OCI-LY1 (cell line): ENCODE measurements around the gene CFAP20DC.

ENCODE experiments used
- H2AFZ ChIP-seq: fragments of 200-600 bp; sonication (generic), shearing (Covaris generic); 2 replicates; pipeline ENCODE4 v1.6.0; 2014; ENCODE audit warnings: antibody characterized with exemption, mild to moderate bottlenecking, low read length
- H3F3A ChIP-seq: fragments of 200-600 bp; sonication (generic), shearing (Covaris generic); 2 replicates; pipeline ENCODE4 v1.6.0; 2014; ENCODE audit warnings: mild to moderate bottlenecking, antibody characterized with exemption, low read length, moderate library complexity; ENCODE audit not compliant: insufficient read depth
- H3K27ac ChIP-seq: fragments of 200-600 bp; sonication (generic); 2 replicates; pipeline ENCODE4 v1.5.1; 2014; ENCODE audit warnings: low read length, mixed run types, mild to moderate bottlenecking, low read depth; ENCODE audit not compliant: poor library complexity, severe bottlenecking
- H3K27me3 ChIP-seq: fragments of 200-600 bp; sonication (generic); 2 replicates; pipeline ENCODE4 v1.6.0; 2014; ENCODE audit warnings: antibody characterized with exemption, mild to moderate bottlenecking, low read length, moderate library complexity; ENCODE audit not compliant: insufficient read depth
- H3K36me3 ChIP-seq: fragments of 200-600 bp; sonication (generic); 2 replicates; pipeline ENCODE4 v1.6.1; 2014; ENCODE audit warnings: mild to moderate bottlenecking, antibody characterized with exemption, low read length, moderate library complexity, mixed read lengths; ENCODE audit not compliant: insufficient read depth
- H3K4me1 ChIP-seq: fragments of 200-600 bp; sonication (generic); 2 replicates; pipeline ENCODE4 v1.5.1; 2014; ENCODE audit warnings: mild to moderate bottlenecking, low read length, moderate library complexity; ENCODE audit not compliant: insufficient read depth, severe bottlenecking
- H3K4me2 ChIP-seq: fragments of 200-600 bp; sonication (generic), shearing (Covaris generic); 2 replicates; pipeline ENCODE4 v1.6.1; 2014; ENCODE audit warnings: low read length
- H3K4me3 ChIP-seq: fragments of 200-600 bp; sonication (generic); 2 replicates; pipeline ENCODE4 v1.5.1; 2014; ENCODE audit warnings: low read length, low read depth, mild to moderate bottlenecking, mixed read lengths; ENCODE audit not compliant: poor library complexity, severe bottlenecking
- H3K79me2 ChIP-seq: fragments of 200-600 bp; shearing (Covaris generic); 2 replicates; pipeline ENCODE4 v1.6.1; 2016; ENCODE audit warnings: mixed run types, low read length, mixed read lengths; ENCODE audit not compliant: insufficient read depth
- H3K9ac ChIP-seq: fragments of 200-600 bp; sonication (generic), shearing (Covaris generic); 2 replicates; pipeline ENCODE4 v1.6.1; 2014; ENCODE audit warnings: mild to moderate bottlenecking, low read length, mixed read lengths
- H3K9me2 ChIP-seq: fragments of 200-600 bp; sonication (generic), shearing (Covaris generic); 2 replicates; pipeline ENCODE4 v1.6.1; 2014; ENCODE audit warnings: low read depth, mild to moderate bottlenecking, low read length, mixed read lengths
- H3K9me3 ChIP-seq: fragments of 200-600 bp; shearing (Covaris generic); 2 replicates; pipeline ENCODE4 v1.6.1; 2014; ENCODE audit warnings: low read length, mixed read lengths
- H4K20me1 ChIP-seq: fragments of 200-600 bp; sonication (generic), shearing (Covaris generic); 2 replicates; pipeline ENCODE4 v1.6.0; 2016; ENCODE audit warnings: mild to moderate bottlenecking, low read length; ENCODE audit not compliant: insufficient read depth
- EZH2 ChIP-seq: fragments of 200-600 bp; sonication (generic), shearing (Covaris generic); IDR thresholded peaks from 2 replicates; pipeline ENCODE4 v1.8.0; 2017; ENCODE audit warnings: borderline replicate concordance, mixed run types, mild to moderate bottlenecking, antibody characterized with exemption, low read length, moderate library complexity, mixed read lengths
- TF ChIP-seq, protein P1 (sequence below): fragments of 200-600 bp; sonication (generic), shearing (Covaris generic); IDR thresholded peaks from 2 replicates; pipeline ENCODE4 v1.5.1; 2017; ENCODE audit warnings: mild to moderate bottlenecking, antibody characterized with exemption, low read length, moderate library complexity, mixed read lengths

The CFAP20DC gene

DNA sequence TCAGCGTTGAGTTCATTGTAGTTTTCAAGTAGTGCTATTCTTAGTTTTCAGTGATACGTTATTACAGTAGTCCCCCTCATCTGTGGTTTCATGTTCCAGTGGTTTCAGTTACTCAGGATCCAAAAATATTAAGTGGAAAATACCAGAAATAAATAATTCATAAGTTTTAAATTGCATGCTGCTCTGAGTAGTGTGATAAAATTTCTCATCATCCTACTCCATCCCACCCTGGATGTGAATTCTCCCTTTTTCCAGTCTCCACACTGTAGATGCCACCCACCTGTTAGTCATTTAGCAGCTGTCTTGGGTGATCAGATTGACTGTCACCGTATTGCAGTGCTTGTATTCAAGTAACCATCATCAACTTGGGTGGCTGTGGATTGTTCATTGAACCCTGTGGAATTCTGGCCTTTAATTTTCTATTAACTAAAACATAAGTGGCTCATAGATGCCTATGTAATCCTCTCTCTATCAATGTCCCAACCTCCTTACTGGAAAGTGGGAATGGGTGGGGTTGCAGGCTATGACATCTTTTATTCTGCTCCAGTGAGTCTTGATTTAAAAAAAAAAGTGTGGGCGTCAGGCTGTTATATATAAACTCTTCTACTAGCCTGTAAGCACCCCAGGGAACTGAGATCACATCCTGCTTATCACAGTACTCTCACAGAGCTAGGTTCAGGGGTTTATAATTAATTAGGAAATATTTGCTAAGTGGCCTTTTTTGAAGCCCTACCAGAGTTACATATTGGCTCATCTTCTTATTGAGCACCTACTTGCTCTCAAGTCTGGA lies 97.5 kb downstream of the CFAP20DC start:
- Histone ChIP-seq H3K79me2 (no peaks in the 10 kb centered on the region), H3K9ac (no peak overlapping the region)

DNA sequence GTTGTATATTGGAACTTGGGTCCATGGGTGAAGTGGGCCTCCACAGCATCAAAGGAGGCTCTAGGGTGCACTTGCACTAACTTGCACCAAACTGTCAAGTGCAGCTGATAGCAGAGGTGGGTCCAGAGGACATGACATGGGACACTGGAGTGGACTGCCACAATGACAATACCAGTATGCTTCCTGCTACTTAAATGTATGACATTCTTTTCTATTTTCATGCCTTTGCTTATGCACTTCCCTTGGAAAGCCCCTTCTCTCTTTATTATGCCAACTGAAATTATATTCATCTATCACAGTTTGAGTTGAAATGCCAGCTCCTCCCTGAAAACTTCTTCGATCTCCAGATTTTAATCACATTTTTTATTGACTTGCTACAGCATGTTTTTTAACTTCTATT lies 101.8 kb downstream of the CFAP20DC start:
- no peak overlapping the region for H3K27ac ChIP-seq
- no peaks in the 10 kb centered on the region for H3K9me2 ChIP-seq
- no peaks in the 10 kb centered on the region for H3K9me3 ChIP-seq
- H3K27me3 ChIP-seq = no peaks in the 10 kb centered on the region
- no peak overlapping the region for H3K4me3 ChIP-seq
- H3K4me1 ChIP-seq = no peaks in the 10 kb centered on the region
- no peaks in the 10 kb centered on the region for H3K79me2 ChIP-seq
- TF ChIP-seq EZH2 = no peak
- no peaks in the 10 kb centered on the region for H3K36me3 ChIP-seq
- no peak overlapping the region for H3K9ac ChIP-seq
- H3K4me2 ChIP-seq = no peak overlapping the region
- H4K20me1 ChIP-seq = no peaks in the 10 kb centered on the region
- no peak overlapping the region for H2AFZ ChIP-seq
- H3F3A ChIP-seq = no peaks in the 10 kb centered on the region

More for the DNA sequence above, 97.5 kb downstream of the CFAP20DC start:
- no peak overlapping the region for H3K4me3 ChIP-seq
- H3F3A ChIP-seq = no peaks in the 10 kb centered on the region
- no peak overlapping the region for H2AFZ ChIP-seq
- no peaks in the 10 kb centered on the region for H3K9me3 ChIP-seq
- H4K20me1 ChIP-seq = no peaks in the 10 kb centered on the region
- no peak overlapping the region for H3K27ac ChIP-seq
- H3K4me2 ChIP-seq = no peak overlapping the region
- H3K36me3 ChIP-seq = no peaks in the 10 kb centered on the region
- TF ChIP-seq EZH2 = no peak
- TF ChIP-seq, protein P1, sequence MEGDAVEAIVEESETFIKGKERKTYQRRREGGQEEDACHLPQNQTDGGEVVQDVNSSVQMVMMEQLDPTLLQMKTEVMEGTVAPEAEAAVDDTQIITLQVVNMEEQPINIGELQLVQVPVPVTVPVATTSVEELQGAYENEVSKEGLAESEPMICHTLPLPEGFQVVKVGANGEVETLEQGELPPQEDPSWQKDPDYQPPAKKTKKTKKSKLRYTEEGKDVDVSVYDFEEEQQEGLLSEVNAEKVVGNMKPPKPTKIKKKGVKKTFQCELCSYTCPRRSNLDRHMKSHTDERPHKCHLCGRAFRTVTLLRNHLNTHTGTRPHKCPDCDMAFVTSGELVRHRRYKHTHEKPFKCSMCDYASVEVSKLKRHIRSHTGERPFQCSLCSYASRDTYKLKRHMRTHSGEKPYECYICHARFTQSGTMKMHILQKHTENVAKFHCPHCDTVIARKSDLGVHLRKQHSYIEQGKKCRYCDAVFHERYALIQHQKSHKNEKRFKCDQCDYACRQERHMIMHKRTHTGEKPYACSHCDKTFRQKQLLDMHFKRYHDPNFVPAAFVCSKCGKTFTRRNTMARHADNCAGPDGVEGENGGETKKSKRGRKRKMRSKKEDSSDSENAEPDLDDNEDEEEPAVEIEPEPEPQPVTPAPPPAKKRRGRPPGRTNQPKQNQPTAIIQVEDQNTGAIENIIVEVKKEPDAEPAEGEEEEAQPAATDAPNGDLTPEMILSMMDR = no peak
- H3K9me2 ChIP-seq = no peaks in the 10 kb centered on the region
- no peaks in the 10 kb centered on the region for H3K27me3 ChIP-seq
- no peaks in the 10 kb centered on the region for H3K4me1 ChIP-seq

- TF ChIP-seq, protein P1 = no peak
- H3K9ac ChIP-seq = no peak overlapping the region
- H3K27ac ChIP-seq = no peak overlapping the region
- H3K79me2 ChIP-seq = no peaks in the 10 kb centered on the region
- no peak overlapping the region for H3K4me3 ChIP-seq
- no peak overlapping the region for H3K4me2 ChIP-seq
- H3F3A ChIP-seq = no peaks in the 10 kb centered on the region
- H3K9me2 ChIP-seq = no peaks in the 10 kb centered on the region
- H4K20me1 ChIP-seq = no peaks in the 10 kb centered on the region
- H3K4me1 ChIP-seq = no peaks in the 10 kb centered on the region
- H3K36me3 ChIP-seq = no peaks in the 10 kb centered on the region
- H3K9me3 ChIP-seq = no peaks in the 10 kb centered on the region
- no peak overlapping the region for H2AFZ ChIP-seq
- H3K27me3 ChIP-seq = no peaks in the 10 kb centered on the region
Measured at GRCh38 chr3:58946875-58947274, 103.0 kb downstream of the CFAP20DC start.

DNA sequence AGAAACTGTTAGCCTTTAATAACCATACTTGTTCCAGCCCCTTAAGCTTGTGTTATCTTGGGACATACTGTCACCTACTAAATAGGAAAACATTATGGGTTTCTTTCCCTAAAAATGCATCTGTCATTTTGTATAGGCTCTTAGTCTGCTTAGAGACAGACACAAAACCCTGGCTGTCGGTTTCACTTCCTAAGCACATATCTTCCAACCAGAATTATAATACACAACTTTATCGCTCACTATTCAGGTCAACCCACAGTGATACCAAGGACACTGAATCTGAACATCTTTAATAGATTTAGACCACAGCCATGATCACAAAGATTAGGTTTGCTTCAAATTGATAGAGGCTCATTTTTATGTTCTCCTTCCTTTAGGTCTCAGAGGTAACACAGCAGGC lies 111.8 kb downstream of the CFAP20DC start:
- Histone ChIP-seq H3K4me1 (no peaks in the 10 kb centered on the region), H3K4me2 (no peak overlapping the region), H3F3A (no peaks in the 10 kb centered on the region), H3K9ac (no peak overlapping the region), H3K9me2 (no peaks in the 10 kb centered on the region), H2AFZ (no peak overlapping the region), H3K4me3 (no peak overlapping the region), H4K20me1 (no peaks in the 10 kb centered on the region), H3K27ac (no peak overlapping the region), H3K27me3 (no peaks in the 10 kb centered on the region), H3K79me2 (no peaks in the 10 kb centered on the region), H3K9me3 (no peaks in the 10 kb centered on the region), H3K36me3 (no peaks in the 10 kb centered on the region)
- TF ChIP-seq EZH2 = no peak
- TF ChIP-seq, protein P1 = no peak
